ENCODE measurements around the gene B3GALT2. TPM values are rescaled to one million over a fixed set of nuclear protein-coding genes. Genes with fewer than 3 reads are reported as not detected.

The B3GALT2 gene
- polyA plus RNA-seq, 3 donors, result 0.26 TPM; not detected in 2

DNA sequence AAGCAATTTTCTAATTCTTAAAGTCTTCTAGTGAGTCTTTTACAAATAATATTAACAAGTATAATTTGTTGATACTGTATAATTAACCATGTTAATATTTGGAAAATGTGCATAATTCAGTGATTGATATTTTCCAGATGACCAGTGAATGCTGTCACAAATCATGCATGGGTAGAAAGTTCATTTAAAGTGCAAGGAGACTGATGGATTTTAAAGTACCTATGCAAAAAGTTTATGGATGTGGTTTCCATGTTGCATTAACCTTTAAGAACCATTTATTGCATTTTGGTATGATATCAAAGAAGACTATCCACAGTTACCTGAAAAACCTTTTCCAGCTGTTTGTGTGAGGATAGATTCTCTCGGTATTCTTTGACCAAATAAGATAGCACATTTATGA, 41.4 kb downstream of the B3GALT2 start:
- H3K79me2 ChIP-seq (ENCODE audit: insufficient read depth, low read length), result peaks cover 11% of the 10 kb centered on the region
- H3K27me3 ChIP-seq (ENCODE audit: control insufficient read depth in 2 of 2, insufficient read depth in 2 of 2, low read length in 2 of 2), result no peaks in the 10 kb centered on the region
- no peaks in the 10 kb centered on the region for H3K9me3 Mint-ChIP-seq
- H3K4me2 ChIP-seq (replicated peaks; ENCODE audit: extremely low read depth, low read length, poor library complexity, severe bottlenecking), result no peak overlapping the region
- H3K4me1 ChIP-seq (ENCODE audit: control insufficient read depth in 1 of 2, insufficient read depth in 2 of 2, low read length in 2 of 2), result no peaks in the 10 kb centered on the region
- no peak overlapping the region for H3K4me3 Mint-ChIP-seq
- peaks cover 53 to 90% of the 10 kb centered on the region in 2 donors for H3K36me3 ChIP-seq (replicated peaks in 1 of 2; ENCODE audit: control insufficient read depth in 1 of 2, insufficient read depth in 2 of 2, low read length in 2 of 2)
- no peak overlapping the region for H3K27ac ChIP-seq (ENCODE audit: low read depth in 1 of 2, low read length in 2 of 2)
- H3K27ac Mint-ChIP-seq, result no peak overlapping the region
- no peaks in the 10 kb centered on the region for H3K27me3 Mint-ChIP-seq (ENCODE audit: low read depth in 3 of 3)
- no peak overlapping the region for H3K9ac ChIP-seq (ENCODE audit: insufficient read depth, low read length, poor library complexity, severe bottlenecking)
- H3K4me3 ChIP-seq (replicated peaks in 1 of 3; ENCODE audit: low read depth in 2 of 3, low read length in 3 of 3), result no peak overlapping the region
- H3K4me1 Mint-ChIP-seq, result no peaks in the 10 kb centered on the region
- intact Hi-C loops (cut with micrococcal nuclease), result no loop called here
- no peak for DNase-seq
- TF ChIP-seq, protein P1, sequence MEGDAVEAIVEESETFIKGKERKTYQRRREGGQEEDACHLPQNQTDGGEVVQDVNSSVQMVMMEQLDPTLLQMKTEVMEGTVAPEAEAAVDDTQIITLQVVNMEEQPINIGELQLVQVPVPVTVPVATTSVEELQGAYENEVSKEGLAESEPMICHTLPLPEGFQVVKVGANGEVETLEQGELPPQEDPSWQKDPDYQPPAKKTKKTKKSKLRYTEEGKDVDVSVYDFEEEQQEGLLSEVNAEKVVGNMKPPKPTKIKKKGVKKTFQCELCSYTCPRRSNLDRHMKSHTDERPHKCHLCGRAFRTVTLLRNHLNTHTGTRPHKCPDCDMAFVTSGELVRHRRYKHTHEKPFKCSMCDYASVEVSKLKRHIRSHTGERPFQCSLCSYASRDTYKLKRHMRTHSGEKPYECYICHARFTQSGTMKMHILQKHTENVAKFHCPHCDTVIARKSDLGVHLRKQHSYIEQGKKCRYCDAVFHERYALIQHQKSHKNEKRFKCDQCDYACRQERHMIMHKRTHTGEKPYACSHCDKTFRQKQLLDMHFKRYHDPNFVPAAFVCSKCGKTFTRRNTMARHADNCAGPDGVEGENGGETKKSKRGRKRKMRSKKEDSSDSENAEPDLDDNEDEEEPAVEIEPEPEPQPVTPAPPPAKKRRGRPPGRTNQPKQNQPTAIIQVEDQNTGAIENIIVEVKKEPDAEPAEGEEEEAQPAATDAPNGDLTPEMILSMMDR (IDR thresholded peaks at IDR 0.05), result no peak
- peaks cover 64 to 70% of the 10 kb centered on the region in 2 donors for H3K36me3 Mint-ChIP-seq
- WGBS (ENCODE audit: insufficient coverage), result no CpG with 5 or more reads among the region's 1 CpG
- no peak overlapping the region for H2AFZ ChIP-seq (ENCODE audit: insufficient read depth, low read depth, low read length, poor library complexity, severe bottlenecking)
- peaks cover 17% of the 10 kb centered on the region for H4K20me1 ChIP-seq (ENCODE audit: insufficient read depth, low read length)
- H3K9me3 ChIP-seq (replicated peaks in 1 of 2; ENCODE audit: control insufficient read depth in 1 of 2, insufficient read depth in 1 of 2, low read length in 2 of 2), result no peaks in the 10 kb centered on the region

DNA sequence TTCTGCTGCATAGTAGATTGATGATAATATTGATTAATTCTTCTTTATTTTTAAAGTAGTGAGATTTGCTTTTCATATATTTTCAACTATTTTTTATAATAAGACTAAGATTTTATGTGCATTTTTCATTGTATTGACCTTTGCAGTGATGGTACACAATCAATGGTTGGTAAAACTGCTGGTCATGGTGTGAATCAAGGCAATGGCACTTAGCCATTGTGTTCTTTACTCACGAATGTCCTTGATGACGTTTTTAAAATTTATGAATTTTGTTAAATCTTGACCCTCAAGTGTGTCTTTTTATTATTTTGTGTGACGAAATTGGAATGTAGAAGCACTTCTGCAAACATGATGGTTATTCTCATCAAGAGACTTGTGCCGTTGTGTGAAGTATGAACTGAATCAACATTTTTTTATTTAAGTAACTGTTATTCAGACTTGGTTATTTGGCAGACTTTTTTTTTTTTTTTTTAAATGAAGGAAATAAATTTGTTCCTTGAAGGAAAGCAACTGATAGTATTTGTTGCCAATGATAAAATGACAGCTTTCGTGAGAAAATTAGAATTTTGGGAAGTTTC, 42.0 kb downstream of the B3GALT2 start:
- DNase-seq, result no peak
- no peaks in the 10 kb centered on the region for H3K4me1 ChIP-seq (ENCODE audit: control insufficient read depth in 1 of 2, insufficient read depth in 2 of 2, low read length in 2 of 2)
- no peaks in the 10 kb centered on the region for H3K9me3 ChIP-seq (replicated peaks in 1 of 2; ENCODE audit: control insufficient read depth in 1 of 2, insufficient read depth in 1 of 2, low read length in 2 of 2)
- WGBS (ENCODE audit: insufficient coverage), result 100% methylated on average over 1 of the region's 5 CpGs
- no peak overlapping the region for H3K4me3 ChIP-seq (replicated peaks in 1 of 3; ENCODE audit: low read depth in 2 of 3, low read length in 3 of 3)
- intact Hi-C loops (cut with micrococcal nuclease), result no loop called here
- H3K27me3 ChIP-seq (ENCODE audit: control insufficient read depth in 2 of 2, insufficient read depth in 2 of 2, low read length in 2 of 2), result no peaks in the 10 kb centered on the region
- Mint-ChIP-seq H3K27ac (no peak overlapping the region), H3K9me3 (no peaks in the 10 kb centered on the region), H3K36me3 (peaks cover 67 to 71% of the 10 kb centered on the region in 2 donors), H3K4me1 (no peaks in the 10 kb centered on the region), H3K4me3 (no peak overlapping the region), H3K27me3 (ENCODE audit: low read depth in 3 of 3) (no peaks in the 10 kb centered on the region)
- TF ChIP-seq, protein P1 (IDR thresholded peaks at IDR 0.05), result no peak
- H3K27ac ChIP-seq (ENCODE audit: low read depth in 1 of 2, low read length in 2 of 2), result no peak overlapping the region
- H3K4me2 ChIP-seq (replicated peaks; ENCODE audit: extremely low read depth, low read length, poor library complexity, severe bottlenecking), result no peak overlapping the region
- peaks cover 54 to 90% of the 10 kb centered on the region in 2 donors for H3K36me3 ChIP-seq (replicated peaks in 1 of 2; ENCODE audit: control insufficient read depth in 1 of 2, insufficient read depth in 2 of 2, low read length in 2 of 2)
- H4K20me1 ChIP-seq (ENCODE audit: insufficient read depth, low read length), result peaks cover 18% of the 10 kb centered on the region
- H2AFZ ChIP-seq (ENCODE audit: insufficient read depth, low read depth, low read length, poor library complexity, severe bottlenecking), result no peak overlapping the region
- H3K9ac ChIP-seq (ENCODE audit: insufficient read depth, low read length, poor library complexity, severe bottlenecking), result no peak overlapping the region
- peaks cover 11% of the 10 kb centered on the region for H3K79me2 ChIP-seq (ENCODE audit: insufficient read depth, low read length)
